Liver (tissue), 9 donors: ENCODE data around the gene PRDM7. TPM values are rescaled to one million over a fixed set of nuclear protein-coding genes. Genes with fewer than 3 reads are reported as not detected.
"Not testable (repeated sequence)": the region's sequence is repeated elsewhere in the genome, so short reads cannot be mapped to it uniquely, and the experiment has no call there.

Experiments used
- DNase-seq: peaks from one replicate; pipeline ENCODE4 v3.0.0-alpha.2; 2017; ENCODE audit warnings: low spot score
- H3K27ac ChIP-seq, 2 donors: one replicate each; pipeline ENCODE4 v1.7.0; 2013; ENCODE audit warnings: inconsistent platforms in 2 of 2, low read length in 2 of 2, control low read depth in 1 of 2, low read depth in 1 of 2, mild to moderate bottlenecking in 1 of 2
- H3K27me3 ChIP-seq, 4 donors: one replicate each; pipeline versions ENCODE4 v1.6.1 to v1.7.0; 2013; ENCODE audit warnings: low read length in 3 of 4, inconsistent platforms in 1 of 4, mild to moderate bottlenecking in 1 of 4, moderate library complexity in 1 of 4; ENCODE audit not compliant: control insufficient read depth in 4 of 4, insufficient read depth in 4 of 4
- H3K36me3 ChIP-seq, 4 donors: one replicate each; pipeline versions ENCODE4 v1.6.1 to v1.7.0; 2013; ENCODE audit warnings: low read length in 3 of 4, mild to moderate bottlenecking in 3 of 4, low read depth in 1 of 4, moderate library complexity in 1 of 4; ENCODE audit not compliant: control insufficient read depth in 4 of 4, insufficient read depth in 3 of 4
- H3K4me1 ChIP-seq, 4 donors: one replicate each; pipeline versions ENCODE4 v1.6.1 to v1.7.0; 2013; ENCODE audit warnings: low read length in 3 of 4, mild to moderate bottlenecking in 3 of 4, moderate library complexity in 1 of 4; ENCODE audit not compliant: control insufficient read depth in 4 of 4, insufficient read depth in 4 of 4
- H3K4me3 ChIP-seq, 3 donors: one replicate each; pipeline versions ENCODE4 v1.6.1 to v1.7.0; 2013; ENCODE audit warnings: low read length in 3 of 3, control low read depth in 1 of 3, low read depth in 1 of 3, mild to moderate bottlenecking in 1 of 3
- H3K9ac ChIP-seq, 2 donors: one replicate each; pipeline ENCODE4 v1.7.0; 2013; ENCODE audit warnings: low read length in 2 of 2, mild to moderate bottlenecking in 2 of 2, moderate library complexity in 2 of 2, control low read depth in 1 of 2, low read depth in 1 of 2
- H3K9me3 ChIP-seq, 4 donors: one replicate each; pipeline versions ENCODE4 v1.6.1 to v1.7.0; 2013; ENCODE audit warnings: low read length in 3 of 4; ENCODE audit not compliant: control insufficient read depth in 4 of 4
- WGBS: extraction: QIAGEN DNeasy Blood & Tissue Kit; methylation state at CpG from one replicate; pipeline ENCODE4 v1.1.7; 2013; 5-methylcytosine and 5-hydroxymethylcytosine counted together
- polyA plus RNA-seq, 2 donors: library from polyadenylated mRNA; stranded (reverse) in 1 of 2; unstranded in 1 of 2; fragments of 200-250 nt in 1 of 2; fragments of >200 nt in 1 of 2; fragmentation: Nextera tagmentation in 1 of 2; extraction: Ambion mirVana in 1 of 2; gene quantifications; one replicate each; pipeline versions ENCODE4 v1.2.1 to v1.2.3, GENCODE V29; 2013 to 2015
- total RNA-seq, 2 donors: library from RNA; depleted of rRNA; stranded (reverse); fragments of >200 nt; gene quantifications; one replicate each; pipeline ENCODE4 v1.2.3, GENCODE V29; 2014
- donor health status: healthy.
- donor health status: healthy.
- donor health status: healthy.
- donor health status: healthy.
- donor health status: healthy.

Gene PRDM7
- total and polyA plus RNA-seq, 4 donors = not detected

DNA sequence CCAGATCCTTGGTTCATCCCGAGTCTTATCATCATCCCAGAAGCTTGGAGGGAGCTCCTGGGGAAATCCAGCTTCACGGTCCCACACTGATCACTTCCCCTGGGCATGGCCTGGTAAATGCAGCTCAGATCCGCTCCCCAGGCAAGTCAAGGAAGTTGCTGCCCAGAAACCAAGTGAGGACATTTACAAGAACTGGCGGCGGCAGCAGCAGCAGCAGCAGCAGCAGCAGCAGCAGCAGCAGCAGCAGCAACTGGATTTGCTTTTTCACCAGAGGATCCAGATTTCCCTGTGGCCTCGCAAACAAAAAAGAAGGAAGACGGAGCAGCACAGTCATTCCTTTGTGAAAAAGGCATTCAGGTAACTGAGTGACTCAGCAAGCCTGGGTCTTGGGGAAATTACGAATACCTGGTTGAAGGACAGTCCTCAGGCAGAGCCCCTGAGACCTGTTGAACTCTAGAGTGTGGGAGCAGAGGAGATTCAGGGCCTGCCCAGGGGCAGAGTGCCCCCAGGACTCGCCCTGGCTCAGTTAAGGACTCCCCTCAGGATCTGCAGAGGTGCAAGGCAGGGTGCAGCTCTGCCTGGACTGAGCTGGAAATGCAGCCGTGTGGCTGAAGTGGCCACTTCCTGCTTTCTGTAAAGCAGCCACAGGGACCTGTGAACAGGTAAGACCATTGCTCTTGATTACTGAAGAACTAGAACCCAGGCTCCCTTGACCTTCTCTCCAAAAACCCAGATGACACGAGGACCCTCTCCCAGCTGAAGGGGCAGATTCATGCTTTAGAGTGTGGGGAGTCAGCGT, 25.2 kb upstream of the PRDM7 start:
- not testable (repeated sequence) for H3K9ac ChIP-seq, H3K27me3 ChIP-seq, H3K9me3 ChIP-seq, DNase-seq, H3K4me1 ChIP-seq, H3K36me3 ChIP-seq, H3K4me3 ChIP-seq, H3K27ac ChIP-seq
- 68% methylated on average over 11 of the region's 12 CpGs for WGBS

DNA sequence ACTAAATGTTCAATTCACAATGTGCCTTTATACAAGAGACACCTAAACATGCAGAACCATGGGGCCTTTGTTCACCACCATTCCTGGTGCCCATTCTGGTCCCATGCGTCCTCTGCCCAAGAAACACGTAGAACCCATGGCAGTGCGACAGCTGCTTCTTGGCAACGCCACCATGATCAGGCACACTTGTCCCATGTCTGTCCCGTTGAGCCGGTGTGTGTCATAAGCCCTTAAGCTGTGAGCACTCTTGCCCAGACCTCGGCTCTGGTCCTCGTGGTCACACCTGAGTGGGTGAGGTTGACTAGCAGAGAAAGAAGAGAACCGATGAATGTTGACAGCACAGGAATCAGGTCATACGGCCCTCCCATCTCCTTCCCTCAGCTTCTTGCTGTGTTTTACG, 24.2 kb upstream of the PRDM7 start:
- H3K27me3 ChIP-seq, H3K4me1 ChIP-seq, H3K9ac ChIP-seq, H3K36me3 ChIP-seq, DNase-seq, H3K27ac ChIP-seq, H3K4me3 ChIP-seq, H3K9me3 ChIP-seq: not testable (repeated sequence)
- 81% methylated on average over 10 of the region's 11 CpGs for WGBS

DNA sequence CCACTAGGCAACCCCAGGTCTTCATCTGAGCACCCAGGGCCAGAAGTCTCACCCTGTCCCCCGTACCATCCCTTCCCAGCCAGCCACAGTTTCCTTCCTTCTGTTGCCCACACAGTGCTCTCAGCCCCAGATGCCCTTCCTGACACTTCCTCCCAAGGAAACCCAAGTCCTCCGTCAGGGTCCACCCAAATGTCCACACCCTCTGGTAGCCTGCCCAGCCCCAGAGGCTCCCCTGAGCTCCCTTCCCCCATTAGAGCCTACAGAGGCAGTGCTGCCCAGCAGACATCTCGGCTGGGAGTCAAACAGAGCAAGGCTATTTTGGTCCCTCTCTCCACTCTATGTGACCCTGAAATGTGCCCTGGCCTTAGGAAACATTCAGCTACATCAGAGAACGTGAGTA, 23.7 kb upstream of the PRDM7 start:
- not testable (repeated sequence) for H3K4me3 ChIP-seq, H3K36me3 ChIP-seq, H3K4me1 ChIP-seq, H3K9me3 ChIP-seq, DNase-seq, H3K9ac ChIP-seq, H3K27ac ChIP-seq, H3K27me3 ChIP-seq
- WGBS = no CpG with 5 or more reads among the region's 4 CpGs

DNA sequence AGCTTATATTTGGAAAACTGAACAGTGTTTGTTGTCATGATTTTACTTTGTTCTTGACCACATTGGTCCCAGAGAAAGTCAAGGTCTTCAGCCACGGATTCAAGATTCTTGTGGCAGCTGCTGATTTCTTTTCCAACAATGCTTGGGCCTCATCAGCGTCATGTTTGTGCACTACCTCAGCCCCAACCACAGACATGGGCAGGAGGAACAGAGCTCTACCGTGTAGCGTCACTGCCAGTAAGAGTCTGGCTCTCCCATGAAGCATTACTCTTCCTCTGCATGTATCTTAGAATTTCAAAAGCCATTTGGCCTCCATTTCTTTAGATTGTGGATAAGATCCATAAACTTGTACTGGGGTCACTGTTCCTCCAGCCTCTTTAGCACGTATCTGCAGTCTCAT, 23.1 kb upstream of the PRDM7 start:
- H3K9ac ChIP-seq, H3K4me3 ChIP-seq, H3K36me3 ChIP-seq, H3K27ac ChIP-seq, H3K27me3 ChIP-seq, H3K9me3 ChIP-seq, H3K4me1 ChIP-seq, DNase-seq: not testable (repeated sequence)
- WGBS = 72% methylated on average over 4 of the region's 5 CpGs

DNA sequence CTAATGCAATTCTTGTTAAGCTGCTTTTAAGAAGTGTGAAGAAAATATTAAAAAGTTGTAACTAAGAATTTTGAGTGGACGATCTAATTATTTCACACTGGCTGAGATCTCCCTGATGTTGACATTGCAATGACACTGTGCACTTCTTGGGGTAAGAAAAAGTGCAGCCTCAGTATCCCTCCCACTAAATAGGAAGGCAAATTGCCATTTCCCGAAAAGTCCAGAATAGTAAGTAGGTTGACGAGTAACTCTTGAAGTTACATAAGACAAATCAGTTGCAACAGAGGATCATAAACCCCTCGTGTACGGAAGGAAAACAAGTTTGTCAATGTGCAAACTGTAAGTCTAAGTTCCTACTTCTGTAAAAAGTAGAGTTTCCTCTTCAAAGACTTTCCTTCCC, 21.8 kb upstream of the PRDM7 start:
- WGBS = 51% methylated on average over 3 of the region's 5 CpGs
- not testable (repeated sequence) for H3K9ac ChIP-seq, H3K27me3 ChIP-seq, H3K4me1 ChIP-seq, H3K9me3 ChIP-seq, H3K27ac ChIP-seq, DNase-seq, H3K36me3 ChIP-seq, H3K4me3 ChIP-seq

DNA sequence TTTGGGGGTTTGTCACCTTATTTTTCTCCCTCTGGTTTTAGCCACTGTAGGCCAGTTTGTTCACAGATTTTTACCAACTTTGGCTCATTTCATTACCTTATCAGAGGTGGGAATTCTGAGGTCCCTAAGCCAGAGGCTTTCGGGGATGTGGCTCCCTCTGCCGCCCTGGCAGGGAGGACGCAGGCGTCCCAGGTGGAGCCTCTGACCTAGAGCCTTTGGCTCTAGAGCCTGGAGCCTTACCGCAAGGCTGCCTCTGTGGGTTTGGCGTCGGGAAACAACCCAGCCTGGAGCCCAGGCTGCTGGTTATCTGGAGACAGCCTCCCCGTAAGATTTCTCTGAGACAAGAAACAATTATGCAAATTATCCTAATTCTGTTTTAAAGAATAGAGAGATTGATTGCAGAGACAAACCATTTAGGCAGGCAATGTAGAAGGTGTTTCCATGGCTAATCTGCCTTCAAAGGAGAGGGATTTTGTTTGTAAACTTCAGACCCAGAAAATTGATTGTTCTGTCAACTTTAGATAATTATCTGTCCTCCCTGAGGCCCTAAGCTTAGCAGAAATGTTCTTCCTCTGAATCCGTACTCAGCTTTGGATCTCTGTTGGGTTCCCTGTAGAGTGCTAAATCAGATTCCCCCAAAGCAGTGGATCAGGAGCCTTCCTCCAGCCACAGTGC, 20.0 kb upstream of the PRDM7 start:
- not testable (repeated sequence) for H3K9me3 ChIP-seq, H3K9ac ChIP-seq, H3K4me3 ChIP-seq, H3K36me3 ChIP-seq, H3K4me1 ChIP-seq, H3K27me3 ChIP-seq, DNase-seq, H3K27ac ChIP-seq
- WGBS = 81% methylated on average over 9 of the region's 9 CpGs

DNA sequence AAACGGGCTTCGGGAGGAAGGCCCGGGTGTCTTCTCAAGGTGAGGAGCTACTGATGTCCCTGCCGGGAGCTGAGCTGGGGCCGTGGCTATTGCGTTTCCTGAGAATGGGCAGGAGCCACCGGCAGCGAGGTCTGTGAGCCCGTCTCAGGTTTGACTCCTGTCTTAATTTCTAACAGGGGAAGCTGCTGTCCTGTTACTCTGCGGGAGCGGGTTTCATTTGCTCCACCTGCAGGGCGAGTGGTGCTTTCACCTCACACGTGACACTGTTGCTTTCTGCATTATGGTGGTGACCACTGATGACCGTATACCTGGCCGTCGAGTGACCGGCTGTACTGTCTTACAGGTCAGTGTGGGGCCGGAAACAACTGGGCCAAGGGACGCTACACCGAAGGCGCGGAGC, 17.7 kb upstream of the PRDM7 start:
- H3K4me3 ChIP-seq, DNase-seq, H3K4me1 ChIP-seq, H3K9ac ChIP-seq, H3K9me3 ChIP-seq, H3K27me3 ChIP-seq, H3K36me3 ChIP-seq, H3K27ac ChIP-seq: not testable (repeated sequence)
- 89% methylated on average over 22 of the region's 22 CpGs for WGBS

DNA sequence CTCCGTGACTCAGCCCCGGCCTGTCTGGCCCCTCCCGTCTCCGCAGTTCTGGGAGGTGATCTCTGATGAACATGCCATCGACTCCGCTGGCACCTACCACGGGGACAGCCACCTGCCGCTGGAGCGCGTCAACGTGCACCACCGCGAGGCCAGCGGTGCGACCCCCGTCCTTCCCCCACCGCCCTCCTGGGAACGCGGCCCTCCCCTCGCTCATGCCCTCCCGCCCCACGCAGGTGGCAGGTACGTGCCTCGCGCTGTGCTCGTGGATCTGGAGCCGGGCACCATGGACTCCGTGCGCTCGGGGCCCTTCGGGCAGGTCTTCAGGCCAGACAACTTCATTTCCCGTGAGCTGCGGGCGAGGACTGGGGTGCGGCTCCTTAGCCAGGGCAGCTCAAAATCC, 17.2 kb upstream of the PRDM7 start:
- H3K27me3 ChIP-seq, DNase-seq, H3K36me3 ChIP-seq, H3K27ac ChIP-seq, H3K4me3 ChIP-seq, H3K4me1 ChIP-seq, H3K9ac ChIP-seq, H3K9me3 ChIP-seq: not testable (repeated sequence)
- 90% methylated on average over 27 of the region's 35 CpGs for WGBS
